ENCODE measurements around the gene WDPCP.
"Not testable (repeated sequence)": the region's sequence is repeated elsewhere in the genome, so short reads cannot be mapped to it uniquely, and the experiment has no call there.

WDPCP gene

DNA sequence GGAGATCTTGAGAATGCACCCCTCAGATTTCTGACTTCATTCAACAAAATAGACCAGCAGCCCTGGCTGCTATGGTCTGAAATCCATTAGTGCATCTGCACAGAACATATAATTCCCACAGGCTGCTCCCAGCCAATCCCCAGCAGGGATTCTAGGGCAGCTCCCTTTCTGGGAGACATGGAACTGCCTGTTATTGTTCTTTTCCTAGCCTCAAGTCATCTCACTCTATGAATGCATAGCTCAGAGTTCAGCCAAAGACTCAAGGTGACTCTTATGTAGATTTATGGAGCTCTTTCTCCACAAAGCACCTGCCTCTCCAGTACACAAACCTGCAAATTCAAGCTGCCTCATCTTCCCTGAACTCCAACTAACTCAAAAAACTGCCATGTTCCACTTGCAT, 241.9 kb downstream of the WDPCP start:
- Histone ChIP-seq H3K9me3 (ENCODE audit: control insufficient read depth, low read length) (peaks cover 21% of the 10 kb centered on the region), H3K9ac (ENCODE audit: low read length) (no peak overlapping the region), H3K36me3 (ENCODE audit: control insufficient read depth, insufficient read depth, low read length, severe bottlenecking) (no peaks in the 10 kb centered on the region), H3K4me1 (ENCODE audit: control insufficient read depth, insufficient read depth, low read length) (no peaks in the 10 kb centered on the region), H3K27me3 (replicated peaks; ENCODE audit: control insufficient read depth, insufficient read depth, low read length) (no peaks in the 10 kb centered on the region), H3K4me3 (ENCODE audit: low read length) (no peak overlapping the region)
- DNase-seq (ENCODE audit: low read depth): no peak

DNA sequence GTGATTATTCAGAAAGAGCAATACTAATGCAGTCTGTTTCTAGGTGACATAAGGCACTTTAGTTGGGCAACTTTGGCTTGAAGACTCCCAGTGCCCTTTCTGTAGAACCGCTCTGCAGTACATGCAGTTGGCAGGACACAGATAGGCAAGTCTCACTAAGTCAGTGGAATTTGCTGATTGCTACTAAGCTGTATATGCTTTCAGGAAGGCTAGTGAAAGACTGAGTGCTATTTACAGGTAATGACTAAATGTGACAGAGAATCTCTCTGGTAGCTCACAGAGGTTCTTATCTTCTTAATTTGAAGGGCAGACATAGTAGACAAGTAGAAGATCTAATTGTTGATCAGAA, 243.0 kb downstream of the WDPCP start:
- Histone ChIP-seq H3K9ac (ENCODE audit: low read length) (no peak overlapping the region), H3K4me3 (ENCODE audit: low read length) (no peak overlapping the region), H3K4me1 (ENCODE audit: control insufficient read depth, insufficient read depth, low read length) (no peaks in the 10 kb centered on the region), H3K27me3 (replicated peaks; ENCODE audit: control insufficient read depth, insufficient read depth, low read length) (no peaks in the 10 kb centered on the region), H3K9me3 (ENCODE audit: control insufficient read depth, low read length) (peaks cover 21% of the 10 kb centered on the region), H3K36me3 (ENCODE audit: control insufficient read depth, insufficient read depth, low read length, severe bottlenecking) (no peaks in the 10 kb centered on the region)
- no peak for DNase-seq (ENCODE audit: low read depth)

DNA sequence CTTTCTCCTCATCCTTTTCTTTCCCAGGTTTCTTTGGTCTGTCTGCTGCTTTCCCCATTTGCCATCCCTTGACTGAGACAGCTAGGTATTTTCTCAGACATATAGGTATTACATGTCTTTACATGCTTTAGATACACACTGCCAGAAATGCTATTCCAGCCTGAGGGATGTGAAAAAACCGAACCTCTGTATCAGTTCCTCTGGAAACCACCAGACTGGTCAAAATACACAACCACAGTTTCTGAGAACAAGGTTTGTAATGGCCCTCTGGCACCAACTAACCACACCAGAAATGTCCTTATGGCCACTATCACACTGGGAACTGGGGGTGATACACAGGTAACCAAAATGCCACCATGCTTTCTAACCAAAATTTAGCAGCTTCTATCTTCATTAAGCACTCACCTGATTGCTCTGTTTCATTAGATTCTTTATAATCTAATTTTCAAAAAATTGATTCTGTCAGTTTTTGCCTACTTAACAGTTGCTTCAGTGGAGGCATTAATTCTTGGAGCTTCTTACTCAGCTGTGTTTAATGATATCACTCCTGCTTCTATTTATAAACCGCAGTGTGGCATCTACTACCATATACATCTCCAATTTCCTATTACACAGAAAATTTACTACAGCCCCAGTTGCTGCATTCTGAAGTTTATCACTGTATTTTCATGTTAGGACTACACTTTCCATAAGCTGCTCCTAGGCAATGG, 243.5 kb downstream of the WDPCP start:
- Histone ChIP-seq H3K4me3 (ENCODE audit: low read length) (no peak overlapping the region), H3K27me3 (replicated peaks; ENCODE audit: control insufficient read depth, insufficient read depth, low read length) (no peaks in the 10 kb centered on the region), H3K9ac (ENCODE audit: low read length) (no peak overlapping the region), H3K36me3 (ENCODE audit: control insufficient read depth, insufficient read depth, low read length, severe bottlenecking) (no peaks in the 10 kb centered on the region), H3K9me3 (ENCODE audit: control insufficient read depth, low read length) (peaks cover 21% of the 10 kb centered on the region), H3K4me1 (ENCODE audit: control insufficient read depth, insufficient read depth, low read length) (no peaks in the 10 kb centered on the region)
- DNase-seq (ENCODE audit: low read depth): no peak

DNA sequence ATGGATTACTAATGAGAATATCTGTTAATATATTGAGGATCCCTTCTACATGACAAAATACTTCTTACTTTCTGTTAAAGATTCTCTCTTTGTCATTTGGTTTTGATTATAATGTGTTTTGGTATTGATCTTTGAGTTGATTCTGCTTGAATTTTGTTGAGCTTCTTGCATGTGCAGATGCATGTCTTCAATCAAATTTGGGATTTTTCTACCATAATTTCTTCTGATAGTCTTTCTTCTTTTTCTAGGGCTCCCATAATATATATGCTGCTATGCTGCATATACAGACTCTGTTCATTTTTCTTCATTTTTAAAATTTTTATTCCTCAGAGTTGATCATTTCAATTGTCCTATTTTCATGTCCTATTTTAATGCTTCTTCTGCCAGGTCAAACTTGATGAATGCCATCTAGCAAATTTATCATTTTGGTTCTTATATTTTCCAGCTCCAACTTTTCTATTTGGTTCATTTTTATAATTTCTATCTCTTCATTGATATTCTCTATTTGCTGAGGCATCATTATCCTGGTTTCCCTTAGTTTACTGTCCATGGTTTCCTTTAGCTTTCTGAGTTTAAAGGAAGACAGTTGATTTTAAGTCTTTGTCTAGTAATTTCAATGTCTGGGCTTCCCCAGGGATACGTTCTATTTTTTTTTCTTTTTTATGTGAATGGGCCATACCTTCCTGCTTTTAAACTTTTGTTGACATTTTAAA, 244.7 kb downstream of the WDPCP start:
- H3K9ac ChIP-seq (ENCODE audit: low read length): no peak overlapping the region
- peak overlapping the region; percentile 8 for H3K4me3 ChIP-seq (ENCODE audit: low read length)
- DNase-seq (ENCODE audit: low read depth): no peak
- peaks cover 21% of the 10 kb centered on the region for H3K9me3 ChIP-seq (ENCODE audit: control insufficient read depth, low read length)
- H3K36me3 ChIP-seq (ENCODE audit: control insufficient read depth, insufficient read depth, low read length, severe bottlenecking): no peaks in the 10 kb centered on the region
- no peaks in the 10 kb centered on the region for H3K27me3 ChIP-seq (replicated peaks; ENCODE audit: control insufficient read depth, insufficient read depth, low read length)
- no peaks in the 10 kb centered on the region for H3K4me1 ChIP-seq (ENCODE audit: control insufficient read depth, insufficient read depth, low read length)

DNA sequence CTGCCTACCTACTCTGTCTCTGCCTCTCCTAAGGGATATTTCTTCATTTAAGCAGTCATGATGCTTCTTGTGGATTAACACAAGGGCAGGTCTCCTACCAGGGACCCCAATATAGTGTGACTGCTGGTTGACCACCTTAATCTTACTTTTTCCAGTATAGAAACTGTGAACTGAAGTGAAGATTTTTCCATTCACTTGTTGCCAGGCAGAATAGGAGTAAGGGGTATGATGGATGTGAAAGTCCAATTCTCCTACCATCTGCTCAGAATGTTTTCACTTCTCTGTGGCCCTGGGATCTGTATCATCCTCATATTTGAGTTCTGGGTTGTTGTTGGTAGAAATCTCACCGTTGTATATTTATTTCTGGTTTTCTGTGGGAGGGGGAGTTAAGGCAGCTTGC, 247.8 kb downstream of the WDPCP start:
- Histone ChIP-seq H3K9me3 (ENCODE audit: control insufficient read depth, low read length) (peaks cover 21% of the 10 kb centered on the region), H3K9ac (ENCODE audit: low read length) (no peak overlapping the region), H3K4me3 (ENCODE audit: low read length) (no peak overlapping the region), H3K27me3 (replicated peaks; ENCODE audit: control insufficient read depth, insufficient read depth, low read length) (no peaks in the 10 kb centered on the region), H3K36me3 (ENCODE audit: control insufficient read depth, insufficient read depth, low read length, severe bottlenecking) (no peaks in the 10 kb centered on the region), H3K4me1 (ENCODE audit: control insufficient read depth, insufficient read depth, low read length) (no peaks in the 10 kb centered on the region)
- no peak for DNase-seq (ENCODE audit: low read depth)

DNA sequence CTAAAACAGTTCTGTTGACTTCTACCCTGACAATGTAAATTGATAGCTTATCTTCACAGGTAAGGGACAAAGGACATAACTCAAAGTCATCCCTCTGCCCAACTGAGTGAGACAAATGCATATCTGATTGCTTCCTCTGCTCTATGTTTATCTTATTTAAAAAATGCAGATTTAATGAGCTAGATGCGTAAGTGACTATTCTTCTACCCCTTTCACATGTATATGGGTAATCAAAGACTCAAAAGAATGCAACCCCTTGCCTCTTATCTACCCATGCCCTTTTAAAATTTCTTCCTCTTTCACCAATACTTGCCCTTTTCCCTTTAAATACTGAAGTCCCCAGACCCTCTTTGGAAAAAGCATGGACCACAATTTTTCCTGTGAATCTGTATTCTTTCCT, 253.4 kb downstream of the WDPCP start:
- no peaks in the 10 kb centered on the region for H3K9me3 ChIP-seq (ENCODE audit: control insufficient read depth, low read length)
- no peak overlapping the region for H3K4me3 ChIP-seq (ENCODE audit: low read length)
- no peaks in the 10 kb centered on the region for H3K27me3 ChIP-seq (replicated peaks; ENCODE audit: control insufficient read depth, insufficient read depth, low read length)
- no peaks in the 10 kb centered on the region for H3K36me3 ChIP-seq (ENCODE audit: control insufficient read depth, insufficient read depth, low read length, severe bottlenecking)
- DNase-seq (ENCODE audit: low read depth): no peak
- H3K9ac ChIP-seq (ENCODE audit: low read length): no peak overlapping the region
- no peaks in the 10 kb centered on the region for H3K4me1 ChIP-seq (ENCODE audit: control insufficient read depth, insufficient read depth, low read length)

DNA sequence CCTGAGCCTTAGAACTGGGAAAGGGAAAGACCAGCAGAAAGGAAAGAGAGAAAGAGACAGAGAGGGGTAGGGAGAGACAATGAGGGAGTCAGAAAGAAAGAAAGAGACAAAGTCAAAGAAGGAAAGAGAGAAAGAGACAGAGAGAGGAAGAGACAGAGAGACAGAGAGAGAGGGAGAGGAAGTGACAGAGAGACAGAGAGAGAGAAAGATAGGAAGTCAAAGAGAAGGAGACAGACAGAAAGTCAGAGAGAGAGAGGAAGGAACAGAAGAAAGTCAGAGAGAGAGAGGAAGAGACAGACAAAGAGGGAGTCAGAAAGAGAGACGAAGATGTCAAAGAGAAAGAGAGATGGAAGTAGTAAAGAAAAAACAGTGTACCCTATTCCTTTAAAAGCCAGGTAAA, 261.8 kb downstream of the WDPCP start:
- H3K9me3 ChIP-seq (ENCODE audit: control insufficient read depth, low read length): no peaks in the 10 kb centered on the region
- H3K4me1 ChIP-seq (ENCODE audit: control insufficient read depth, insufficient read depth, low read length): no peaks in the 10 kb centered on the region
- H3K27me3 ChIP-seq (replicated peaks; ENCODE audit: control insufficient read depth, insufficient read depth, low read length): no peaks in the 10 kb centered on the region
- DNase-seq (ENCODE audit: low read depth): no peak
- no peaks in the 10 kb centered on the region for H3K36me3 ChIP-seq (ENCODE audit: control insufficient read depth, insufficient read depth, low read length, severe bottlenecking)
- no peak overlapping the region for H3K9ac ChIP-seq (ENCODE audit: low read length)
- H3K4me3 ChIP-seq (ENCODE audit: low read length): no peak overlapping the region

DNA sequence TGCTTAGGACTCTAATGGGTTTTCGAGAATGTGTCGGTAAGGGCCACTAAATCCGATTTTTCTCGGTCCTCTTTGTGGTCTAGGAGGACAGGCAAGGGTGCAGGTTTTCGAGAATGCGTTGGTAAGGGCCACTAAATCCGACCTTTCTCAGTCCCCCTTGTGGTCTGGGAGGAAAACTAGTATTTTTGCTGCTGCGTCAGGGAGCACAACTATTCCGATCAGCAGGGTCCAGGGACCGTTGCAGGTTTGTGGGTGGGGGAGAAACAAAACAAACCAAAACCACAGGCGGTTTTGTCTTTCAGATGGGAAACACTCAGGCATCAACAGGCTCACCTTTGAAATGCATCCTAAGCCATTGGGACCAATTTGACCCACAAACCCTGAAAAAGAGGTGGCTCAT, 264.6 kb downstream of the WDPCP start:
- not testable (repeated sequence) for H3K36me3 ChIP-seq (ENCODE audit: control insufficient read depth, insufficient read depth, low read length, severe bottlenecking); H3K9me3 ChIP-seq (ENCODE audit: control insufficient read depth, low read length); H3K4me1 ChIP-seq (ENCODE audit: control insufficient read depth, insufficient read depth, low read length); DNase-seq (ENCODE audit: low read depth); H3K27me3 ChIP-seq (replicated peaks; ENCODE audit: control insufficient read depth, insufficient read depth, low read length); H3K4me3 ChIP-seq (ENCODE audit: low read length); H3K9ac ChIP-seq (ENCODE audit: low read length)

DNA sequence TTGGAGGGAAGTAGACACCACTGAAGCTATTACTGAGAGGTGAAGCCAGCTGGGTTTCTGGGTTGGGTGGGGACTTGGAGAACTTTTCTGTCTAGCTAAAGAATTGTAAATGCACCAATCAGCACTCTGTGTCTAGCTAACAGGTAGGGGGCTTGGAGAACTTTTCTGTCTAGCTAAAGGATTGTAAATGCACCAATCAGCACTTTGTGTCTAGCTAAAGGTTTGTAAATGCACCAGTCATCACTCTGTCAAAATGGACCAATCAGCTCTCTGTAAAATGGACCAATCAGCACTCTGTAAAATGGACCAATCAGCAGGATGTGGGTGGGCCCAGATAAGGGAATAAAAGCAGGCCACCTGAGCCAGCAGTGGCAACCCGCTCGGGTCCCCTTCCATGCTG, 266.3 kb downstream of the WDPCP start:
- not testable (repeated sequence) for H3K9ac ChIP-seq (ENCODE audit: low read length); H3K4me1 ChIP-seq (ENCODE audit: control insufficient read depth, insufficient read depth, low read length); DNase-seq (ENCODE audit: low read depth); H3K4me3 ChIP-seq (ENCODE audit: low read length); H3K36me3 ChIP-seq (ENCODE audit: control insufficient read depth, insufficient read depth, low read length, severe bottlenecking); H3K27me3 ChIP-seq (replicated peaks; ENCODE audit: control insufficient read depth, insufficient read depth, low read length); H3K9me3 ChIP-seq (ENCODE audit: control insufficient read depth, low read length)

DNA sequence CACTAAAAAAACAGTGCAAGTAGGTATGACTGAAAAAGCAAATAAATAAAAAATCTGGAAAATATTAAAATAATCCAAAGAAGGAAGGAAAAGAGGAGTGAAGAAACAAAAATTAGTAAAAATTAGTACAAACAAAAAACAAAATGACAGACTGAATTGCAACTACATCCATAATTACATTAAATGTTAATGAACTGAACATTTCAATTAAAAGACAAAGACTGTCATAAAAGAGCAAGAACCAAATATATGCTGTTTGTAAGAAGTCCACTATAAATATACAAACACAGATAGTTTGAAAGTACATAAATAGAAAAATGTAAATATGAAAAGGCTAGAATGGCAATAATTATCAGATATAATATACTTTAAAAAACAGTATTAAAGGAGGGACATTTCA, 267.6 kb downstream of the WDPCP start:
- no peaks in the 10 kb centered on the region for H3K4me1 ChIP-seq (ENCODE audit: control insufficient read depth, insufficient read depth, low read length)
- H3K4me3 ChIP-seq (ENCODE audit: low read length): no peak overlapping the region
- H3K9me3 ChIP-seq (ENCODE audit: control insufficient read depth, low read length): peaks cover 2% of the 10 kb centered on the region
- no peak overlapping the region for H3K9ac ChIP-seq (ENCODE audit: low read length)
- no peak for DNase-seq (ENCODE audit: low read depth)
- no peaks in the 10 kb centered on the region for H3K36me3 ChIP-seq (ENCODE audit: control insufficient read depth, insufficient read depth, low read length, severe bottlenecking)
- no peaks in the 10 kb centered on the region for H3K27me3 ChIP-seq (replicated peaks; ENCODE audit: control insufficient read depth, insufficient read depth, low read length)

DNA sequence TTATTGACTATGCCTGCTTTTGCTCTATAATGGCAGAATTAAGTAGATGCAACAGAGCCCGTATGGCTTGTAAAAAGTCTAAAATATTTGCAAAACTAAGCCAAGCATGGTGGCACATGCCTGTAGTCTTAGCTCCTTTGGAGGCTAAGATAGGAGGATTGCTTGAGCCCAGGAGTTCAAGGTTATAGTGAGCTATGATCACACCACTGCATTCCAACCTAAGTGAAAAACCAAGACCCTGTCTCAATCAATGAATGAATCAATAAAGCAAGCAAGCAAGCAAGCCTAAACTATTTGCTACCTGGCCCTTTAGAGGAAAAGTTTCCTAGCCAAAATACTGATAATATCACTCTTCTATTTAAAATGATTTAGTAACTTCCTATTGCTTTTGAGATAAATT, 277.7 kb downstream of the WDPCP start:
- no peak for DNase-seq (ENCODE audit: low read depth)
- peaks cover 3% of the 10 kb centered on the region for H3K9me3 ChIP-seq (ENCODE audit: control insufficient read depth, low read length)

DNA sequence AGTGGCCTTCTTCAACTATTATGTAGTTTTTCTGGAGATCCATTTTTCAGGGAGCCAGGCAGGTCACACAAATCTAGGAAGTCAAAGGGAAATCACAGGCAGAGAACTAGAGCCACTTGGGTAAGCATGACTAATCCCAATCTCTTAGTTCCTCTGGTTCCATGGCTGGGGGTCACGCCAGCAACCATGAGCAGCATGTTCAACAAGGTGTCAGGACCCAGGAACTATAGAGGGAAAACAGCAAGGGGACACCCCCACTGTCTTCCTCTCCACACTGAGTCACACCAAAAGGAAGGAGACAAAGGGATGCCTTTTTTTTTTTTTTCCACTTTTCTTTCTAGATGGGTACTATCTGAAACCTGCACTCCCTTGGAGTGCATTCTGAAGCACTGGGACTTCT, 286.8 kb downstream of the WDPCP start:
- Histone ChIP-seq H3K9me3 (ENCODE audit: control insufficient read depth, low read length) (peaks cover 33% of the 10 kb centered on the region), H3K4me3 (ENCODE audit: low read length) (peak overlapping the region; percentile 14), H3K27me3 (replicated peaks; ENCODE audit: control insufficient read depth, insufficient read depth, low read length) (no peaks in the 10 kb centered on the region), H3K9ac (ENCODE audit: low read length) (no peak overlapping the region), H3K36me3 (ENCODE audit: control insufficient read depth, insufficient read depth, low read length, severe bottlenecking) (no peaks in the 10 kb centered on the region), H3K4me1 (ENCODE audit: control insufficient read depth, insufficient read depth, low read length) (no peaks in the 10 kb centered on the region)
- DNase-seq (ENCODE audit: low read depth): no peak

More for the DNA sequence above, 277.7 kb downstream of the WDPCP start:
- Histone ChIP-seq H3K36me3 (ENCODE audit: control insufficient read depth, insufficient read depth, low read length, severe bottlenecking) (peaks cover 4% of the 10 kb centered on the region), H3K4me3 (ENCODE audit: low read length) (no peak overlapping the region), H3K9ac (ENCODE audit: low read length) (no peak overlapping the region), H3K27me3 (replicated peaks; ENCODE audit: control insufficient read depth, insufficient read depth, low read length) (no peaks in the 10 kb centered on the region), H3K4me1 (ENCODE audit: control insufficient read depth, insufficient read depth, low read length) (no peaks in the 10 kb centered on the region)

Measured in adipocyte (in vitro differentiated cells).